ENCODE results near the gene CRTC3.

- TF ChIP-seq CTCF (IDR thresholded peaks at IDR 0.05; ENCODE audit: low read depth, low read length) (no peak), POLR2A (IDR thresholded peaks at IDR 0.05; ENCODE audit: extremely low read depth, insufficient read length) (no peak), MAX (IDR thresholded peaks at IDR 0.05; ENCODE audit: low read depth, low read length) (no peak)
Measured at GRCh38 chr15:90677807-90678790, 148.4 kb downstream of the CRTC3 start.

All from NB4 (cell line).